ENCODE results near the gene KAT6B. TPM values are rescaled to one million over a fixed set of nuclear protein-coding genes. Genes with fewer than 3 reads are reported as not detected.
"Not testable (repeated sequence)": the region's sequence is repeated elsewhere in the genome, so short reads cannot be mapped to it uniquely, and the experiment has no call there.

The KAT6B gene
- 14.9 and 16.8 TPM in 2 replicates for total RNA-seq (2022)
- percentile 69 among the genes with signal in this experiment for Bru-seq, nascent RNA
- BruChase-seq, experiment 1, labeled RNA remaining after a 2-hour chase, result percentile 58 among the genes with signal in this experiment
- BruChase-seq, experiment 2, labeled RNA remaining after a 6-hour chase, result percentile 55 among the genes with signal in this experiment
- long read RNA-seq, partial matches to known transcripts, result 2 of 4 reads
- long read RNA-seq, other reads (novel, unspliced or antisense), result 2 of 4 reads

DNA sequence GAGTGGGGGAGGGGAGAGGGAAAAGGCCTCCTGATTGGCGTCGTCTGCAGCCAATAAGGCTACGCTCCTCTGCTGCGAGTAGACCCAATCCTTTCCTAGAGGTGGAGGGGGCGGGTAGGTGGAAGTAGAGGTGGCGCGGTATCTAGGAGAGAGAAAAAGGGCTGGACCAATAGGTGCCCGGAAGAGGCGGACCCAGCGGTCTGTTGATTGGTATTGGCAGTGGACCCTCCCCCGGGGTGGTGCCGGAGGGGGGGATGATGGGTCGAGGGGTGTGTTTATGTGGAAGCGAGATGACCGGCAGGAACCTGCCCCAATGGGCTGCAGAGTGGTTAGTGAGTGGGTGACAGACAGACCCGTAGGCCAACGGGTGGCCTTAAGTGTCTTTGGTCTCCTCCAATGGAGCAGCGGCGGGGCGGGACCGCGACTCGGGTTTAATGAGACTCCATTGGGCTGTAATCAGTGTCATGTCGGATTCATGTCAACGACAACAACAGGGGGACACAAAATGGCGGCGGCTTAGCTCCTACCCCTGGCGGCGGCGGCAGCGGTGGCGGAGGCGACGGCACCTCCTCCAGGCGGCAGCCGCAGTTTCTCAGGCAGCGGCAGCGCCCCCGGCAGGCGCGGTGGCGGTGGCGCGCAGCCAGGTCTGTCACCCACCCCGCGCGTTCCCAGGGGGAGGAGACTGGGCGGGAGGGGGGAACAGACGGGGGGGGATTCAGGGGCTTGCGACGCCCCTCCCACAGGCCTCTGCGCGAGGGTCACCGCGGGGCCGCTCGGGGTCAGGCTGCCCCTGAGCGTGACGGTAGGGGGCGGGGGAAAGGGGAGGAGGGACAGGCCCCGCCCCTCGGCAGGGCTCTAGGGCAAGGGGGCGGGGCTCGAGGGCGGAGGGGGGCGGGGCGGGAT is at the start of gene KAT6B:
TSS of gene KAT6B (plus strand) at position 459 of the 903 bp plus-strand sequence. CDS start 16,258 bp downstream, outside the sequence.
- H3K36me3 Mint-ChIP-seq (ENCODE audit: insufficient read depth, unreplicated experiment), result peaks cover 13% of the 10 kb centered on the region
- H3K9me3 Mint-ChIP-seq (ENCODE audit: unreplicated experiment), result no peaks in the 10 kb centered on the region
- H3K27me3 Mint-ChIP-seq (ENCODE audit: insufficient read depth, unreplicated experiment), result no peaks in the 10 kb centered on the region
- H3K4me3 Mint-ChIP-seq (ENCODE audit: unreplicated experiment), result peak within 1 kb of the TSS; percentile 86
- H3K4me3 ChIP-seq (ENCODE audit: low read depth, low read length), result peak within 1 kb of the TSS; percentile 98
- H3K36me3 ChIP-seq (ENCODE audit: control insufficient read depth, insufficient read depth, low read length), result no peaks in the 10 kb centered on the region
- no peaks in the 10 kb centered on the region for H3K27me3 ChIP-seq (replicated peaks; ENCODE audit: control insufficient read depth, insufficient read depth, low read length)
- intact Hi-C loops (cut with micrococcal nuclease; ENCODE audit: unreplicated experiment), result loop anchor here (1.0 to 2.0 kb wide), 2 partner anchors 196 to 284 kb away; partner anchors contain the start of gene SAMD8
- ChIA-PET CTCF (interaction anchor here (0.6 to 1.0 kb wide), 11 partner anchors 31 to 717 kb away, joined by 3 to 6 read pairs (median 4); partner anchors contain the start of genes COMTD1 and VDAC2), POLR2A (interaction anchor here (0.6 to 0.8 kb wide), 8 partner anchors 12 to 827 kb away, joined by 3 to 10 read pairs (median 4); no protein-coding TSS in a partner anchor)
- H3K4me1 Mint-ChIP-seq (ENCODE audit: low read depth, unreplicated experiment), result peaks cover 31% of the 10 kb centered on the region
- H3K9me3 ChIP-seq, result no peaks in the 10 kb centered on the region
- TF ChIP-seq, protein P1, sequence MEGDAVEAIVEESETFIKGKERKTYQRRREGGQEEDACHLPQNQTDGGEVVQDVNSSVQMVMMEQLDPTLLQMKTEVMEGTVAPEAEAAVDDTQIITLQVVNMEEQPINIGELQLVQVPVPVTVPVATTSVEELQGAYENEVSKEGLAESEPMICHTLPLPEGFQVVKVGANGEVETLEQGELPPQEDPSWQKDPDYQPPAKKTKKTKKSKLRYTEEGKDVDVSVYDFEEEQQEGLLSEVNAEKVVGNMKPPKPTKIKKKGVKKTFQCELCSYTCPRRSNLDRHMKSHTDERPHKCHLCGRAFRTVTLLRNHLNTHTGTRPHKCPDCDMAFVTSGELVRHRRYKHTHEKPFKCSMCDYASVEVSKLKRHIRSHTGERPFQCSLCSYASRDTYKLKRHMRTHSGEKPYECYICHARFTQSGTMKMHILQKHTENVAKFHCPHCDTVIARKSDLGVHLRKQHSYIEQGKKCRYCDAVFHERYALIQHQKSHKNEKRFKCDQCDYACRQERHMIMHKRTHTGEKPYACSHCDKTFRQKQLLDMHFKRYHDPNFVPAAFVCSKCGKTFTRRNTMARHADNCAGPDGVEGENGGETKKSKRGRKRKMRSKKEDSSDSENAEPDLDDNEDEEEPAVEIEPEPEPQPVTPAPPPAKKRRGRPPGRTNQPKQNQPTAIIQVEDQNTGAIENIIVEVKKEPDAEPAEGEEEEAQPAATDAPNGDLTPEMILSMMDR (IDR thresholded peaks at IDR 0.05; ENCODE audit: insufficient read depth in 1 of 2, low read depth in 1 of 2, low read length in 1 of 2, severe bottlenecking in 1 of 2, unreplicated experiment in 1 of 2), result peak in 1 of 2 experiments; percentile 26
- DNase-seq, result peak; percentile 100
- peak within 1 kb of the TSS; percentile 96 for H3K27ac Mint-ChIP-seq (ENCODE audit: unreplicated experiment)
- peaks cover 24% of the 10 kb centered on the region for H3K4me1 ChIP-seq
- no TSS peak for BruUV-seq (replicated peaks)

DNA sequence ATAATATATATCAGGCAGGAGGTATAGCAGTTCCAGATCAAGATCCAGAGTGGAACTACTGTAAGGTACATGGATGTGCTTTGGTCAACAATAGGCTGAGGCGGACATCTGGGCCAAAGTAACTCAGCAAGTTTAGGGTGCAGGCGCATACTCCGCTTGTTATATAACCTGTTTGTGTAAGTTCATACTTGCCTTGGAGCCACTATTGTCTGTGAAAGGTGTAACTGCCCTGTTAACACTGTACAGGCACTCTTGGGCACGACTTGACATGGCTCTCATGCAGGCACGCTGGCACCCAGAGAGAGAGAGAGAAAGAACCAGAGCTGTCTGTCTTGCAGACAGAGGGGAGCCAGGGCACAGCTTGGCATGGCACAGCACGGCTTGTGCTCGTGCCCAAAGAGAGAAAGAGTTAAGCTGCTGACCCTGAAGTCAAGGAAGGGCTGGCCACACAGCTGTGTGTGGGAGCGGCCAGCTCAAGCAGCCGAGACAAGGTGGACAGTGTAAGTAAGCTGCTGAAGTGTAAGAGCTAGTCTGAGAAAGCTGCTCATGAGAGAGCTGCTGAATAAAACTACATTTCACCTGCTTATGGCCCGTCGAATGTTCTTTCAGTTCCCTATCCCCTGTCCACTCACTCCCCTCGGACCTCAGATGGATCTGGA is 47.8 kb upstream of the KAT6B start:
- H3K4me1 Mint-ChIP-seq (ENCODE audit: low read depth, unreplicated experiment), result no peaks in the 10 kb centered on the region
- no TSS peak for BruUV-seq (replicated peaks)

DNA sequence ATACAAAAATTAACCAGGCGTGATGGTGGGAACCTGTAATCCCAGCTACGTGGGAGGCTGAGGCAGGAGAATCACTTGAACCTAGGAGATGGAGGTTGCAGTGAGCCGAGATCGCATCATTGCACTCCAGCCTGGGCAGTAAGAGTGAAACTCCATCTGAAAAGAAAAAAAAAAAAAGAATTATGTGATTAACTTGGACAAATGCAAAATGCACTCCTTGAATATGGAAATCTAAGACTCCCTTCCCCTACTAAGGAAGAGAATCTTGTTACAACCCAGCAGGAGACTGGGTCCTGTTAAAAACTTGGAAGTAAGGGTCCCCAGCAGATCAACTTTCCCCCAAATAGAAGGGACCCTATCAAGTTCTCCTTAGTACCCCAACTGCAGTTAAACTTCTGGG is 44.5 kb upstream of the KAT6B start:
- H3K27ac Mint-ChIP-seq (ENCODE audit: unreplicated experiment); H3K4me3 Mint-ChIP-seq (ENCODE audit: unreplicated experiment): not testable (repeated sequence)

More for the DNA sequence above, 47.8 kb upstream of the KAT6B start:
- no peak for DNase-seq
- Histone ChIP-seq H3K36me3 (ENCODE audit: control insufficient read depth, insufficient read depth, low read length) (no peaks in the 10 kb centered on the region), H3K9me3 (peaks cover 5% of the 10 kb centered on the region; the same call in 1 of the 2 replicates), H3K4me1 (no peaks in the 10 kb centered on the region), H3K27me3 (replicated peaks; ENCODE audit: control insufficient read depth, insufficient read depth, low read length) (no peaks in the 10 kb centered on the region), H3K4me3 (ENCODE audit: low read depth, low read length) (no peak overlapping the region)
- Mint-ChIP-seq H3K9me3 (ENCODE audit: unreplicated experiment) (peaks cover 12% of the 10 kb centered on the region), H3K4me3 (ENCODE audit: unreplicated experiment) (no peak overlapping the region), H3K36me3 (ENCODE audit: insufficient read depth, unreplicated experiment) (no peaks in the 10 kb centered on the region), H3K27ac (ENCODE audit: unreplicated experiment) (no peak overlapping the region), H3K27me3 (ENCODE audit: insufficient read depth, unreplicated experiment) (peaks cover 4% of the 10 kb centered on the region)
- ChIA-PET POLR2A (no interaction called here), CTCF (no interaction called here)
- TF ChIP-seq, protein P1 (IDR thresholded peaks at IDR 0.05; ENCODE audit: insufficient read depth in 1 of 2, low read depth in 1 of 2, low read length in 1 of 2, severe bottlenecking in 1 of 2, unreplicated experiment in 1 of 2), result no peak
- intact Hi-C loops (cut with micrococcal nuclease; ENCODE audit: unreplicated experiment), result no loop called here

More for the DNA sequence above, 44.5 kb upstream of the KAT6B start:
- H3K27me3 ChIP-seq (replicated peaks; ENCODE audit: control insufficient read depth, insufficient read depth, low read length); H3K36me3 Mint-ChIP-seq (ENCODE audit: insufficient read depth, unreplicated experiment); BruUV-seq (replicated peaks); DNase-seq; H3K4me3 ChIP-seq (ENCODE audit: low read depth, low read length); H3K27me3 Mint-ChIP-seq (ENCODE audit: insufficient read depth, unreplicated experiment); H3K4me1 ChIP-seq; H3K9me3 ChIP-seq; H3K4me1 Mint-ChIP-seq (ENCODE audit: low read depth, unreplicated experiment); CTCF ChIA-PET; H3K36me3 ChIP-seq (ENCODE audit: control insufficient read depth, insufficient read depth, low read length); intact Hi-C loops (cut with micrococcal nuclease; ENCODE audit: unreplicated experiment); POLR2A ChIA-PET: not testable (repeated sequence)
- H3K9me3 Mint-ChIP-seq (ENCODE audit: unreplicated experiment), result peaks cover 12% of the 10 kb centered on the region
